HUES6 (cell line): Measurements from ENCODE around the gene MDFIC.

ENCODE experiments used
- H3K27ac ChIP-seq: 2 replicates; pipeline ENCODE4 v1.7.0; 2013; ENCODE audit warnings: low read depth, mild to moderate bottlenecking, low read length, inconsistent platforms
- H3K27me3 ChIP-seq: 2 replicates; pipeline ENCODE4 v1.6.1; 2013; ENCODE audit warnings: low read length; ENCODE audit not compliant: control insufficient read depth, insufficient read depth
- H3K36me3 ChIP-seq: 2 replicates; pipeline ENCODE4 v1.6.1; 2013; ENCODE audit warnings: low read length; ENCODE audit not compliant: control insufficient read depth, insufficient read depth
- H3K4me1 ChIP-seq: 2 replicates; pipeline ENCODE4 v1.6.1; 2013; ENCODE audit warnings: low read length; ENCODE audit not compliant: control insufficient read depth, insufficient read depth
- H3K4me3 ChIP-seq: 2 replicates; pipeline ENCODE4 v1.5.1; 2013; ENCODE audit warnings: low read depth, low read length
- H3K9ac ChIP-seq: one replicate; pipeline ENCODE4 v1.6.1; 2013; ENCODE audit warnings: mild to moderate bottlenecking, low read length
- H3K9me3 ChIP-seq: 2 replicates; pipeline ENCODE4 v1.6.1; 2013; ENCODE audit warnings: low read depth, low read length; ENCODE audit not compliant: control insufficient read depth, insufficient read depth

The MDFIC gene

DNA sequence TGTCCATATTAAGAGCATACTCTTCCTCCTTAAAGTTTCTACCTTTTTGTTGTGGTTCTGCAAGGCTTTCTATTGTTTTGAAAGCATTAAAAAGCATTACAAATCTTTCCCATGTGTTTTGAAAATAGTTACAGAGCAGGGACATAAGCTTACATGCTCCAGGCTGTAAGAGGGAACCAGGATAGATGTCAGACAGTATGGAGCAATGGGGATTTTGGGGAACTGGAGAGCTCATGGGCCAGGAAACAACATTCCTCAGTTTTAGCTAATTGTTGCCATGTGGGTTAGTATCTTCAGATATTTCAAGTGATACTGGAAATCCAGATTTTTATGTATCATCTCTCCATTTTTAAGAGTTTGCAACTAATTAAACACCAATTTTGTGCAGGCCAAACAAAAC, 3.5 kb downstream of the MDFIC start:
- Histone ChIP-seq H3K9me3 (no peaks in the 10 kb centered on the region), H3K27me3 (peaks cover 4% of the 10 kb centered on the region; the same call in 1 of the 2 replicates), H3K9ac (no peak overlapping the region), H3K4me3 (no peak overlapping the region), H3K27ac (no peak overlapping the region), H3K36me3 (no peaks in the 10 kb centered on the region), H3K4me1 (peaks cover 25% of the 10 kb centered on the region)

DNA sequence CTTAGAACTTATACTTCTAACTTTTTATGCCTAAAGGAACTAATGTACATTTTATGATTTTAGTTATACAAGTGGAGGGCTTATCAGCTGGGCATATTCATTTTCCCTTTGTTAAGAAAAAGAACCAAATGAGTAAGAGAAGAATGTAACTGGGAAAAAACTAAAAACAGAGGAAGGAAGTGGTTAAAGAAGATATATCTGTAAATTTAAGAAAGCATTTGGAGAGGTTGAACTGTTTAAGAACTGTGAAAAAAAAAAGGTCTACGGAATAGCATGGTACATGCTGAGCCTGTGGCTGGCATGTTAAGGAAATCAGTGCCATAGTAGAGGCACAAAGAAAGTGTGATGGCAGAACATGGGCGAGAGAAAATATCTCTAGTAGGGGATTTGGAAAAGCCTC, 6.2 kb downstream of the MDFIC start:
- Histone ChIP-seq H3K36me3 (no peaks in the 10 kb centered on the region), H3K27ac (no peak overlapping the region), H3K4me3 (no peak overlapping the region), H3K27me3 (no peaks in the 10 kb centered on the region; the same call in 1 of the 2 replicates), H3K9me3 (no peaks in the 10 kb centered on the region), H3K9ac (no peak overlapping the region), H3K4me1 (peaks cover 33% of the 10 kb centered on the region)

DNA sequence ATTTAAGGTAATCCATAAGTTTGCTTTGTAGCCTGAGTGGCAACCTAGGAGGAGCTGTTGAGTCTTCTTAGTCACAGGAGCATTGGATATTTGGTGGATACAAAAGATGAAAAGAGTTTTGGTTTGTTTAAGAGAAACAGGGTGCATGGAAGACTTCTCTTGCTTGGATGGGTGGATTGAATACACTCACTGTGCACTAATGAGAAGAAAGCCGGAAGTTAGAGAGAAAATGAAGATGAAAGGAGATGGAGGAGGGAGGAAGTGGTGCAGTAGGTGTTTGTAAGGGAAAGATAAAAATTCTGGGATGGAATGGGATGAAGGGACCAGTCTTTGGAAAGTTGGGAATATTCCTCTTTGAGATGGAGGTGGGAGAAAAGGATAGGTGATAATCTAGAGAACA, 7.7 kb downstream of the MDFIC start:
- Histone ChIP-seq H3K4me1 (peaks cover 23% of the 10 kb centered on the region), H3K36me3 (no peaks in the 10 kb centered on the region), H3K9ac (peak overlapping the region; percentile 9), H3K27me3 (no peaks in the 10 kb centered on the region), H3K27ac (no peak overlapping the region), H3K4me3 (no peak overlapping the region), H3K9me3 (no peaks in the 10 kb centered on the region)

DNA sequence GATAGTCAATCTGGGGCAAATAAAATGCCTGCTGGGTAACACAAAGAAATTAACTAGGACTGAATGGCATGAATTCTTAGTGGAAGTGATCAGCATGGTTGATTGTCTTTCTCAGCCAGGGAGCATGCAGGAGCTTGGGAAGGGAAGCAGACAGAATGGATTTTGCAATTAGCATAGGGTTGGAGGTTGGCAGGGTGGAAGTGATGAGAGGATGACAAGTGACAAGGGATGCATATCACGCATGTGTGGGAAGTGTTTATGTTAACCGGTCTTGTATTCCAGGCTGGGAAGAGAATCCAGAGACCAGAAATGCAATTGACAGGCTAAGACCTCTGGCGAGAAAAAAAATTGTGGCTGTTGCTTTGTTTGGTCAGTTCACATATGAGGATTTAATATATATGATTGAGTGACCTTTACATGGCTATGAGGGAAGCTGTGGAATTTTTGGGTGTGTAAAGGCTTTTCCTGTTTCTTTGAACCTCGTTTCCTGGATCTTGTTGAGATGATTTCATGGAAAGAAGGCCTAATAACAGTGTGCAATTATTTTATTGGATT, 8.3 kb downstream of the MDFIC start:
- no peaks in the 10 kb centered on the region for H3K9me3 ChIP-seq
- H3K4me1 ChIP-seq: peaks cover 23% of the 10 kb centered on the region
- H3K27ac ChIP-seq: no peak overlapping the region
- H3K4me3 ChIP-seq: no peak overlapping the region
- no peak overlapping the region for H3K9ac ChIP-seq
- H3K36me3 ChIP-seq: no peaks in the 10 kb centered on the region
- no peaks in the 10 kb centered on the region for H3K27me3 ChIP-seq

DNA sequence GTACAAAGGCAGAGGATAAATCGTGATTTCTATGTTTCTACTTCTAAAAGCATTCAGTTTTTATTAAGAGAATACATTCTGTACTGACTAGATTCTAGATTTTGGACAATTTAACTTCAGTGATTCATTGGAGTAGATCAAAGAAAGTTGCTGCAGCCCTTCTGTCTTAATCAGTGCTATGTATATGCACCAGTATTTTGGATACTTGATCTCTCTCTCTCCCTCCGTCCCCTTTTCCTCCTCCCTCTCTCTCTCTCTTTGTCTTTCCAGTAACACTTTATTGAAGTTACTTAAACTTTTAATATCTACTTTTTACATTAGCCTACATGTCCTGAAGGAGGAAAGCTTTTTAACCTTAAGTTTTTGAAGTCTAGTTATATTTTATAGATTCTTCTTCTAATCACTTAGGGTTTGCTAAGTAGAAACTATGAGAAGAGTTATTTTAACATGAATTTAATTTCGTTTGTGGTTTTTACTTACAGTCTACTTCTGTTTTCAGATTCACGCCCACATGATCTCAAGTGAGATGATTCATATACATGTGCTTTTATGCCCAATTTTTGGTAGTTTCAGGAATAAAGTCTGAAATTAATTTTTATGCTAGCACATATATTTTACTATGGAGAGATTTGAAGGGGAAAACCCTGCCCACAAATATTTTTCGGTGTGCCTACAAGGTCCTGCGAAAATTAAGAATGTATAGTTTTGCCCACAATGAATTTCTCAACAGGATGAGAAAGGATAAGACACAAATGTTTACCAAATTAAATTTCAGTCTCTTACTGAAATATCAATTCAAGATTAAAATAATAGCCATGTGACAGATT, 9.1 kb downstream of the MDFIC start:
- Histone ChIP-seq H3K9ac (no peak overlapping the region), H3K27me3 (no peaks in the 10 kb centered on the region), H3K9me3 (no peaks in the 10 kb centered on the region), H3K27ac (no peak overlapping the region), H3K4me3 (no peak overlapping the region), H3K4me1 (peaks cover 23% of the 10 kb centered on the region), H3K36me3 (no peaks in the 10 kb centered on the region)

DNA sequence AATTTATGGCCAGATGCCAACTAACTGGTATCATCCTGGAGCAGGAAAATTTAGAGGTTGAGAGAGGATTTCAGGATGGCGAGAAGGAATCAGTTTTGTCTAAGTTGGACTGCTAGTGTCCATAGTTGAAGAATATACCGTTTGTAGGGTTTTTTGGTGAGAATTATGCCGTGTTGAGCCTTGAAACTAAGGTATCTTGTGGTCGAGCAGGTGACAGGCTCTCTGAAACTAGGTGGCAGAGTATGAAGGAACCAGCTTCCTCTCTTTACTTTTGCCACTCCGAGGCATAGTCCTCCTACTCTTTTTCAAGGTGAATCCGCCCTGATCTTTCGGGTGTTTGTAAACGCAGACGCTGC, 9.7 kb downstream of the MDFIC start:
- H3K4me1 ChIP-seq: peaks cover 23% of the 10 kb centered on the region

DNA sequence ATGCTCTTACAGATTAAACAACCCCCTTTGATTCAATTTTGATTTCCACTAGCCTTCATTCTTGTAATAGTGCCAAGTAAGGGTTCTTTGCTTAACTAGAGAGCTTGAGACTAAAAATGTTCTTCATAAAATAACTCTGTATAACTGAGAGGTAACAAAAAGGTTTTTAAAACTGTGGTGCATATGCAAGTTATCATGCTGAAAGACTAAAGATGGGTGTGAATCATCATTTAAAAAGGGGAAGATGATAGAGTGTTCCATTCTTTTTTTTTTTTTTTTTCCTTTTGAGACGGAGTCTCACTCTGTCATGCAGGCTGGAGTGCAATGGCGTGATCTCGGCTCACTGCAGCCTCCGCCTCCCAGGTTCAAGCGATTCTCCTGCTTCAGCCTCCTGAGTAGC, 11.1 kb downstream of the MDFIC start:
- peaks cover 23% of the 10 kb centered on the region for H3K4me1 ChIP-seq
- no peak overlapping the region for H3K9ac ChIP-seq
- no peak overlapping the region for H3K4me3 ChIP-seq
- H3K9me3 ChIP-seq: no peaks in the 10 kb centered on the region
- no peaks in the 10 kb centered on the region for H3K36me3 ChIP-seq
- H3K27me3 ChIP-seq: no peaks in the 10 kb centered on the region
- no peak overlapping the region for H3K27ac ChIP-seq

More for the DNA sequence above, 9.7 kb downstream of the MDFIC start:
- Histone ChIP-seq H3K36me3 (no peaks in the 10 kb centered on the region), H3K27ac (no peak overlapping the region), H3K9ac (no peak overlapping the region), H3K4me3 (no peak overlapping the region), H3K9me3 (no peaks in the 10 kb centered on the region), H3K27me3 (no peaks in the 10 kb centered on the region)

DNA sequence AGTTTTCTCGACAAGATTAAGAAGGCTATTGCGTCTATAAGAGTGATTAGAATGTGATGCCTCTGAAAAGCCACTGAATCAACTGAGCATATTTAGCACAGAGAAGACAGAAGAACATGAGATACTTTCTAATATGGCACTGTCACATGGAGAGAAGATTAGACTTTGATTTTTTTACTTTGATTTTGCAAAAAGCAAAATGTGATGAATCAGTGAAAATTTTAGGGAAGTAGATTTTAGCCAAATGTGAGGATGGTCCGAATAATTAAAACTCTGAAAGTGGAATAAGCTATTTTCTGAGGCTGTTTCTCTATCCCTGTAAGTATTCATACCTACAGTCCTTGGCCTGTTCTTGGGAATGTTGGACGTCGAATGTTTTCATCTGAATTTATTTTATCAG, 11.8 kb downstream of the MDFIC start:
- no peak overlapping the region for H3K4me3 ChIP-seq
- peaks cover 23% of the 10 kb centered on the region for H3K4me1 ChIP-seq
- H3K36me3 ChIP-seq: no peaks in the 10 kb centered on the region
- no peak overlapping the region for H3K9ac ChIP-seq
- H3K9me3 ChIP-seq: no peaks in the 10 kb centered on the region
- no peaks in the 10 kb centered on the region for H3K27me3 ChIP-seq
- H3K27ac ChIP-seq: no peak overlapping the region

DNA sequence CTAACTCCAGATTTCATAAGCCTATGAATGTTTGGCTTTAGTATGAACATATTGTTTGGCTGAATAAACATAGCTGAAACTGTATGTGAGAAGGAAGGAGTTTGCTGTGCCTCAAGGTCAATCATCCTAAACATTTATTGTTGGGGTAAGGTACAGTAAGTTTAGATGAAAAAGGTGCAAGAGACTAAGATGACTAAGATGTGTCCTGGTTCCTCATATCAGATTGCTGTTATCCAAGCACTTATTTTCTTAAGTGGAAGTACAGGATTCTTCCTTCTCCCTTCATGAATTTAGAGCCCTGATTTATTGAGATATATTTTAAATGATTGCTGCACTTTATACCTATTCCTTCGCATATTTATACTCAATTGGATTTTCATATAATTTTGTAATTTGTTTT, 12.2 kb downstream of the MDFIC start:
- no peaks in the 10 kb centered on the region for H3K27me3 ChIP-seq
- no peaks in the 10 kb centered on the region for H3K36me3 ChIP-seq
- H3K9me3 ChIP-seq: no peaks in the 10 kb centered on the region
- no peak overlapping the region for H3K4me3 ChIP-seq
- no peak overlapping the region for H3K9ac ChIP-seq
- peaks cover 23% of the 10 kb centered on the region for H3K4me1 ChIP-seq
- H3K27ac ChIP-seq: no peak overlapping the region

DNA sequence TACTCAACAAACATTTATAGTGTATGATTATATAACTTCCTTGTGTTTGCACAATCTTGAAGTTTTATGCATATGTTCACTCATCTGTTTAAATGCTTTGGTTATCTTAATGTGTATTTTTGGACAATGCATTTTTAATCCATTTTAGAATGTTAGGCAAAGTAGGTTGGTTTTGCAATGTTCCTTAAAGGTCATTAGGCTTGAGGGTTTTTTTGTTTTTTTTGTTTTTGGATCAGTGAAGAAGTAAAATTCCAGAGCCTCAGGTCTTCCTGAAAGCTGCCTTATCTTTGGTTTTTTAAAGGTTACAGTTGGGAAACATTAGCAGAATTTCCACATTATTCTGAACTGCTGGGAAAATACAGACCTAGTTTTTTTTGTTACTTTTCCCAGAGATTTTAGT, 12.8 kb downstream of the MDFIC start:
- Histone ChIP-seq H3K4me3 (no peak overlapping the region), H3K36me3 (no peaks in the 10 kb centered on the region), H3K9me3 (no peaks in the 10 kb centered on the region), H3K27me3 (no peaks in the 10 kb centered on the region), H3K4me1 (peaks cover 18% of the 10 kb centered on the region), H3K9ac (no peak overlapping the region), H3K27ac (no peak overlapping the region)

DNA sequence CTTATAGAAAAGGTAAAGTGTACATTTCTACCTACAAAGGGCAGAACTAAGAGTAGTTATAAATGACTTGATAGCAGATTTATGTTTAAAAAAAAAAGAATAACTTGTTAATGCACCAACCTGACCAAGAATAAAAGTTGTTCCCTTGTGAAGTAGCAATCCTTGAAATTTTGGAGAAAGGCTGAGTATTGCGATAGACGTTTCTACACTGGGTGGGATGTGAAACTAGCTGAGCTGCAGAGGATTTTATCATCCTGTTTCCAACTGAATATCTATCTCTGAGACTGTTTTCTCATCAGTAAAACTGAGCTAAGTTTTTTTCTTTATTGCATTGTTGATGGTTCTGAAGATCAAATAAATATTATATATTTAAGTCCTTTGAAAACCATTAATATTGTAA, 14.6 kb downstream of the MDFIC start:
- Histone ChIP-seq H3K4me1 (peaks cover 3% of the 10 kb centered on the region), H3K27ac (no peak overlapping the region), H3K9me3 (no peaks in the 10 kb centered on the region), H3K36me3 (no peaks in the 10 kb centered on the region), H3K4me3 (no peak overlapping the region), H3K9ac (no peak overlapping the region), H3K27me3 (no peaks in the 10 kb centered on the region)
